NB4 (cell line): Measurements from ENCODE around the gene XKR7.

Source experiments
- DNase-seq: peaks from one replicate; pipeline ENCODE4 v3.0.0; 2010; ENCODE audit warnings: low read depth
- H3K4me3 ChIP-seq: one replicate; pipeline ENCODE4 v1.5.1; 2011; ENCODE audit warnings: mild to moderate bottlenecking, low read depth, low read length, moderate library complexity
- MYC ChIP-seq: IDR thresholded peaks from 2 replicates; pipeline ENCODE4 v1.6.1; 2011; ENCODE audit warnings: low read depth, low read length
- POLR2A ChIP-seq: IDR thresholded peaks from 2 replicates; pipeline ENCODE4 v1.6.1; 2011; ENCODE audit warnings: mild to moderate bottlenecking; ENCODE audit not compliant: insufficient read length; ENCODE audit errors: extremely low read depth
- TF ChIP-seq, protein P1 (sequence below): IDR thresholded peaks from 2 replicates; pipeline ENCODE4 v1.6.1; 2011; ENCODE audit warnings: low read depth, low read length
- TF ChIP-seq, protein P2 (sequence below): IDR thresholded peaks from one replicate; pipeline ENCODE4 v1.5.1; 2012; ENCODE audit warnings: low read depth, low read length

The XKR7 gene

GRCh38 chr20:31949877-31950646 lies 17.9 kb upstream of the XKR7 start:
- peak overlapping the region; percentile 98 for H3K4me3 ChIP-seq
- no peak for DNase-seq
- TF ChIP-seq, protein P1, sequence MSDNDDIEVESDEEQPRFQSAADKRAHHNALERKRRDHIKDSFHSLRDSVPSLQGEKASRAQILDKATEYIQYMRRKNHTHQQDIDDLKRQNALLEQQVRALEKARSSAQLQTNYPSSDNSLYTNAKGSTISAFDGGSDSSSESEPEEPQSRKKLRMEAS = no peak
- TF ChIP-seq, protein P2, sequence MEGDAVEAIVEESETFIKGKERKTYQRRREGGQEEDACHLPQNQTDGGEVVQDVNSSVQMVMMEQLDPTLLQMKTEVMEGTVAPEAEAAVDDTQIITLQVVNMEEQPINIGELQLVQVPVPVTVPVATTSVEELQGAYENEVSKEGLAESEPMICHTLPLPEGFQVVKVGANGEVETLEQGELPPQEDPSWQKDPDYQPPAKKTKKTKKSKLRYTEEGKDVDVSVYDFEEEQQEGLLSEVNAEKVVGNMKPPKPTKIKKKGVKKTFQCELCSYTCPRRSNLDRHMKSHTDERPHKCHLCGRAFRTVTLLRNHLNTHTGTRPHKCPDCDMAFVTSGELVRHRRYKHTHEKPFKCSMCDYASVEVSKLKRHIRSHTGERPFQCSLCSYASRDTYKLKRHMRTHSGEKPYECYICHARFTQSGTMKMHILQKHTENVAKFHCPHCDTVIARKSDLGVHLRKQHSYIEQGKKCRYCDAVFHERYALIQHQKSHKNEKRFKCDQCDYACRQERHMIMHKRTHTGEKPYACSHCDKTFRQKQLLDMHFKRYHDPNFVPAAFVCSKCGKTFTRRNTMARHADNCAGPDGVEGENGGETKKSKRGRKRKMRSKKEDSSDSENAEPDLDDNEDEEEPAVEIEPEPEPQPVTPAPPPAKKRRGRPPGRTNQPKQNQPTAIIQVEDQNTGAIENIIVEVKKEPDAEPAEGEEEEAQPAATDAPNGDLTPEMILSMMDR = no peak

DNA sequence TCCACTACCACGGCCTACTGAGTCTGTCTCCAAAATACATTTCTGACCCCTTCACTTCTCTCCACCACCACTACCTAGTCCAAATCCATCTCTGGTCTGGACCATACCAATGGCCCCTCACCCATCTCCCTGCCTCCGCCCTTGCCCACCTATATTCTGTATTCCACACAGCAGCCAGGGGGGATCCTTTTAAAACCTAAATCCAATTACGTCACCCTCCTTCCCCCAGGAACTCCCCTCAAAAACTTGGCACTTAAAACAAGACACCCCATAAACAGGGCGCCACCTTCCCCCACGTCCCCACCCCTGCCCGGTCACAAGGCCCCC lies 16.8 kb upstream of the XKR7 start:
- no peak for DNase-seq
- H3K4me3 ChIP-seq = peak overlapping the region; percentile 98

DNA sequence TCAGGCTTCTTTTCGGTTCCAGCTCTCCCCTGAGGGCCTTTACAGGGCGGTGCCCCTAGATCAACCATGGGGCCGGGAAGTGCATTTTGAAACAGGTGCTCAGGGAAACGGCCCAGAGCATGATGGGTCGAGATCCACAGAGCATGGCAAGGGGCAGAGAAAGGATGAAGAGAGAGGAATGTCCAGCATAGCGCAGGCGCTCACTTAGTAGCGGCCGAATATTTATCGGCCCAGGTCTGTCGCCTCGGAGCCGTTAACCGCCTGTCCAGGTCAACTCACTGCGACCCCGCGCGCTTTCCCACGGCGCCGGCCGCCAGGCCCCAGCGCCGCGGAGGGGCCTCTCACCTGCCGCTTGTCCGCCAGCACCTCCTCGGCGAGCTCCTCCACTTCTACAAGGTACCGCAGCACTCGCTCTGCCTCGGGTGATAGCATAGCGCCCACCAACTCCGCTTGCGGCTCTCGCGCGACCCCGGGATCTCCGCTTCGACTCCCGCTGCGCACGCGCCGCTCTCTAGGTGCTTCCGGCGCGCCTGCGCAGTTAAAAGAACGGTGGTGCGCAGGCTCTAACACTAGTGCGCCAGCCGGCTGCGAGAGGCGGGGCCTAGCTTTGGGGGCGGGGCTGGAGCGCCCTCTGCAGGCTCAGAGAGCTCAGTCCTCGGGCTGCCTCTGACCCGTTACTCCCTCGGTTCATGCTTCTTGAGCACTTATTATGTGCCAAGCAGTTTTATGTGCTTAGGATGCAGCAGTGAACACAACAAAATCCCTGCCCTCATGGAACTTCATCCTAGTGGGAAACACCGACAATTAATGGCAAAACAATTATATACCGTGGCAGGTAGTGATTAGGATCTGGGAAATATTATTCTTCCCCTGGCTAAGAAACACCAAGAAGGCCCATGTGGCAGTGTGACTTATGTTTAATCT lies 16.2 kb upstream of the XKR7 start, which contains the start of gene PDRG1:
PDRG1 (minus strand) TSS at position 517 of the 924 bp plus-strand sequence; CDS start at position 432, 85 bp downstream.
- DNase-seq = peak; percentile 96
- peak within 1 kb of the TSS; percentile 98 for H3K4me3 ChIP-seq
- peak; percentile 8; the same call in 1 of the 2 replicates for TF ChIP-seq MYC
- TF ChIP-seq, protein P1 = no peak
- peak; percentile 91 for TF ChIP-seq POLR2A
- TF ChIP-seq, protein P2 = peak; percentile 96

More for the DNA sequence above, 16.8 kb upstream of the XKR7 start:
- TF ChIP-seq POLR2A (no peak), MYC (no peak)
- TF ChIP-seq, protein P1 = no peak
- TF ChIP-seq, protein P2 = no peak

DNA sequence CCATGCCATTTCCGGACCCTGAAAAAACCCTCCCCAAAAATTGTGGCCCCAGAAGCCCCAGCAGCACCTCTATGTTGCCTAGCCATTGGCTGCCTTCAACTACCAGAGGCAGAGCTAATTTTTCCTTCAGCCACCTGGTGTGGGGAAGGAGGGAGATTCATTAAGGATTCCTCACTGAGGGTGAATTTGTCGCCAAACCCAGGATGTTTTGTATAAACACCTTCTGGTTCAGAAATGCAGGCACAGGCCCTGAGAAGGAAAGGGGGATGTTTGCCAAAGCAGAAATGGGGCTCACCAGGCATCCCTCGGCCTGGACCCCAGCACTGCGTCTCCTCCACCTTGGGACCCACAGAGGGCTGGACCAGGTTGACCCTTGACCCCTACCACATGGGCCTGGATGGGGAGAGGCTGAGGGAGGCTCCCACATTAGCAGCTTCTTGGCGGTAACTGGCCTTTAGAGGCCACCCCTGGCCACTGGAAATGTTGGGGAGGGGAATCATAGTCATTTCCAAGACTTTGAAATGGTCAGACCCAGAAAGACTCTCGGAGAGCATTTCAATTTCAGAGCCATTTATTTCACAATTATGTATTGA lies 14.3 kb upstream of the XKR7 start:
- DNase-seq = no peak
- H3K4me3 ChIP-seq = no peak overlapping the region
- TF ChIP-seq POLR2A (no peak), MYC (no peak)
- TF ChIP-seq, protein P2 = no peak
- TF ChIP-seq, protein P1 = no peak

DNA sequence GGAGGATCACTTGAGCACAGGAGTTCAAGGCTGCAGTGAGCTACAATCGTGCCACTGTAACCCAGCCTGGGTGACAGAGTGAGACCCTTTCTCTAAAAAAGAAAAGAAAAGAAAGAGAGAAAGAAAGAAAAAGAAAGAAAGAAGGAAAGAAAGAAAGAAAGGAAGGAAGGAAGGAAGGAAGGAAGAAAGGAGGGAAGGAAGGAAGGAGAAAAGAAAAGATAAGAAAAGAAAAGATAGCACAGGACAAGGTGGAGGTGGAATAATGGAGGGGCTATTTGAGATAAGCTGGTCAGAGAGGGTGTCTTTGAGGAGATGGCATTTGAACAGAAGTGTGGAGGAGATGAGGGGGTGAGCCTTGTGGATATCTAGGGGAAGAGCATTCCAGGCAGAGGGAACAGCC lies 13.5 kb upstream of the XKR7 start:
- no peak for DNase-seq
- no peak overlapping the region for H3K4me3 ChIP-seq
- TF ChIP-seq MYC (no peak), POLR2A (no peak)
- TF ChIP-seq, protein P2 = no peak
- TF ChIP-seq, protein P1 = no peak
